Cardiac muscle cell (in vitro differentiated cells and primary cell): ENCODE results near the gene C1QC. TPM values are rescaled to one million over a fixed set of nuclear protein-coding genes. Genes with fewer than 3 reads are reported as not detected.

Experiments
- DNase-seq, 2 donors: peaks; one replicate each; pipeline versions ENCODE4 v3.0.0 to v3.0.0-alpha.2; 2010 to 2017; ENCODE audit warnings: low read depth in 1 of 2, low spot score in 1 of 2
- H3K27ac ChIP-seq: fragments of 200-600 bp; sonication (generic); 2 replicates; pipeline ENCODE4 v1.5.1; 2016
- H3K27me3 ChIP-seq: fragments of 200-600 bp; sonication (generic); 2 replicates; pipeline ENCODE4 v1.6.0; 2016; ENCODE audit warnings: control low read depth
- H3K36me3 ChIP-seq: fragments of 200-600 bp; sonication (generic); 2 replicates; pipeline ENCODE4 v1.5.1; 2016; ENCODE audit warnings: control low read depth
- H3K4me1 ChIP-seq: fragments of 200-600 bp; sonication (generic); 2 replicates; pipeline ENCODE4 v1.8.1; 2017; ENCODE audit warnings: low read depth, mild to moderate bottlenecking, mixed run types
- H3K4me3 ChIP-seq: fragments of 200-600 bp; sonication (generic); 2 replicates; pipeline ENCODE4 v1.5.1; 2016; ENCODE audit warnings: mild to moderate bottlenecking
- H3K9me3 ChIP-seq: fragments of 200-600 bp; sonication (generic); 2 replicates; pipeline ENCODE4 v1.5.1; 2017; ENCODE audit warnings: low read depth, mild to moderate bottlenecking, control low read depth
- polyA plus RNA-seq: library from polyadenylated mRNA; unstranded; fragments of >200 nt; fragmentation: Nextera tagmentation; extraction: Ambion mirVana; gene quantifications from 2 replicates; pipeline ENCODE4 v1.2.1, GENCODE V29; 2016
- total RNA-seq: library from RNA; depleted of rRNA; stranded (reverse); fragments of >200 nt; gene quantifications from 2 replicates; pipeline ENCODE4 v1.2.3, GENCODE V29; 2016
- TF ChIP-seq, protein P1 (sequence below): IDR thresholded peaks from 2 replicates; pipeline ENCODE4 v1.5.1; 2012; ENCODE audit warnings: low read depth, mild to moderate bottlenecking, low read length

Gene C1QC
- total and polyA plus RNA-seq, 2 experiments from 2014 or later: not detected

DNA sequence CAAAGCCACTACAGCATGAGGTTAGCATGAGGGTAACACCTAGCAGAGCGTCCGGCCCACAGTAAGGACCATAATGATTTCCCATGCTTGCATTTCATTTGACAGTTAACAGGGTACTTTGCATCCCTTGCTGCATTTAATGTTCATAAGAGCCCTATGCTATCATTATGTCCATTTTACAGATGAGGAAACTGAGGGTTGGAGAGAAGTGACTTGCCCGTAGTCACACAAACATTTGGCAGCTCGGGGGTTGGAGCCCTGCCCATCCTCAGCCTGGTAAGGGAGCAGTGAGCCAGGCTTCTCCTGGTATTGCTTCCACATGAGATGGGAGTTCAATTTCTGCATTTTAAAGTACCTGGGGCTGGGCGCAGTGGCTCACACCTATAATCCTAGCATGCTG, 50.7 kb downstream of the C1QC start:
- Histone ChIP-seq H3K9me3 (no peaks in the 10 kb centered on the region), H3K36me3 (no peaks in the 10 kb centered on the region), H3K27me3 (no peaks in the 10 kb centered on the region), H3K4me1 (no peaks in the 10 kb centered on the region), H3K27ac (no peak overlapping the region), H3K4me3 (no peak overlapping the region)
- DNase-seq: no peak
- TF ChIP-seq, protein P1, sequence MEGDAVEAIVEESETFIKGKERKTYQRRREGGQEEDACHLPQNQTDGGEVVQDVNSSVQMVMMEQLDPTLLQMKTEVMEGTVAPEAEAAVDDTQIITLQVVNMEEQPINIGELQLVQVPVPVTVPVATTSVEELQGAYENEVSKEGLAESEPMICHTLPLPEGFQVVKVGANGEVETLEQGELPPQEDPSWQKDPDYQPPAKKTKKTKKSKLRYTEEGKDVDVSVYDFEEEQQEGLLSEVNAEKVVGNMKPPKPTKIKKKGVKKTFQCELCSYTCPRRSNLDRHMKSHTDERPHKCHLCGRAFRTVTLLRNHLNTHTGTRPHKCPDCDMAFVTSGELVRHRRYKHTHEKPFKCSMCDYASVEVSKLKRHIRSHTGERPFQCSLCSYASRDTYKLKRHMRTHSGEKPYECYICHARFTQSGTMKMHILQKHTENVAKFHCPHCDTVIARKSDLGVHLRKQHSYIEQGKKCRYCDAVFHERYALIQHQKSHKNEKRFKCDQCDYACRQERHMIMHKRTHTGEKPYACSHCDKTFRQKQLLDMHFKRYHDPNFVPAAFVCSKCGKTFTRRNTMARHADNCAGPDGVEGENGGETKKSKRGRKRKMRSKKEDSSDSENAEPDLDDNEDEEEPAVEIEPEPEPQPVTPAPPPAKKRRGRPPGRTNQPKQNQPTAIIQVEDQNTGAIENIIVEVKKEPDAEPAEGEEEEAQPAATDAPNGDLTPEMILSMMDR: no peak

DNA sequence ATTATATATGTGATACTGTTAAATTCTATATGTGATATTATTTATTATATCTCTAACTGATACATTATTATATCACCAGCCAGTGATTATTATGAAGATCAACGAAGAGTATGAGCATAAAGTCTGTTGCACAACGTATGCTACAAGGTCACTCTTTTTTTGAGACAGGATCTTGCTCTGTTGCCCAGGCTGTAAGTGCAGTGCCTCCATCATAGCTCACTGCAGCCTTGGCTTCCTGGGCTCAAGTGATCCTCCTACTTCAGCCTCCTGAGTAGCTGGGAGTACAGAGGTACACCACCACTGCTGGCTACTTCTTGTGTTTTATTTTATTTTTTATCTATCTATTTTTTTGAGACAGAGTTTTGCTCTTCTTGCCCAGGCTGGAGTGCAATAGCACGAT, 53.2 kb downstream of the C1QC start:
- TF ChIP-seq, protein P1: no peak
- H3K9me3 ChIP-seq: no peaks in the 10 kb centered on the region
- H3K27me3 ChIP-seq: no peaks in the 10 kb centered on the region
- no peaks in the 10 kb centered on the region for H3K36me3 ChIP-seq
- no peaks in the 10 kb centered on the region for H3K4me1 ChIP-seq
- no peak for DNase-seq
- H3K27ac ChIP-seq: no peak overlapping the region
- no peak overlapping the region for H3K4me3 ChIP-seq

Other genes starting within 250 kb of the C1QC start
- 14.1 and 18.1 TPM in 2 replicates for gene ZBTB40, start 191.8 kb upstream of the C1QC start, total RNA-seq
- gene ZBTB40, start 191.8 kb upstream of the C1QC start, polyA plus RNA-seq: 8.3 and 8.5 TPM in 2 replicates
- gene EPHA8, start 80.1 kb upstream of the C1QC start, total RNA-seq: 5.1 and 10.9 TPM in 2 replicates
- 4.7 and 13.2 TPM in 2 replicates for gene EPHA8, start 80.1 kb upstream of the C1QC start, polyA plus RNA-seq
- not detected in 2 replicates for gene C1QA, start 7.0 kb upstream of the C1QC start, total RNA-seq
- gene C1QA, start 7.0 kb upstream of the C1QC start, polyA plus RNA-seq: not detected in 2 replicates
- not detected in 2 replicates for gene C1QB, start 9.6 kb downstream of the C1QC start, total RNA-seq
- not detected in 2 replicates for gene C1QB, start 9.6 kb downstream of the C1QC start, polyA plus RNA-seq
- 58.2 and 96.3 TPM in 2 replicates for gene EPHB2, start 67.2 kb downstream of the C1QC start, total RNA-seq
- gene EPHB2, start 67.2 kb downstream of the C1QC start, polyA plus RNA-seq: 38.8 and 58.8 TPM in 2 replicates